Trophoblast cell (in vitro differentiated cells and primary cell): Measurements from ENCODE around the gene RPS18. TPM values are rescaled to one million over a fixed set of nuclear protein-coding genes. Genes with fewer than 3 reads are reported as not detected.
"Not testable (repeated sequence)": the region's sequence is repeated elsewhere in the genome, so short reads cannot be mapped to it uniquely, and the experiment has no call there.

ENCODE experiments used
- DNase-seq, 2 donors: peaks; one replicate each; pipeline ENCODE4 v3.0.0-alpha.2; 2016
- H2AFZ ChIP-seq: 2 replicates; pipeline ENCODE4 v1.6.1; 2013; ENCODE audit warnings: low read length, moderate library complexity, mild to moderate bottlenecking; ENCODE audit not compliant: insufficient read depth, poor library complexity
- H2AK5ac ChIP-seq: 2 replicates; pipeline ENCODE4 v1.6.1; 2013; ENCODE audit warnings: mild to moderate bottlenecking, low read length
- H2BK120ac ChIP-seq: 2 replicates; pipeline ENCODE4 v1.6.1; 2013; ENCODE audit warnings: low read length, mild to moderate bottlenecking, moderate library complexity; ENCODE audit not compliant: insufficient read depth, poor library complexity
- H2BK12ac ChIP-seq: 2 replicates; pipeline ENCODE4 v1.6.1; 2013; ENCODE audit warnings: mild to moderate bottlenecking, low read length, moderate library complexity
- H2BK5ac ChIP-seq: 2 replicates; pipeline ENCODE4 v1.6.1; 2013; ENCODE audit warnings: low read length, low read depth, moderate library complexity, mild to moderate bottlenecking; ENCODE audit not compliant: poor library complexity
- H3K14ac ChIP-seq: 2 replicates; pipeline ENCODE4 v1.6.1; 2013; ENCODE audit warnings: mild to moderate bottlenecking, low read length
- H3K18ac ChIP-seq: 2 replicates; pipeline ENCODE4 v1.6.1; 2013; ENCODE audit warnings: mild to moderate bottlenecking, low read length
- H3K23ac ChIP-seq: 2 replicates; pipeline ENCODE4 v1.6.1; 2013; ENCODE audit warnings: low read length
- H3K27ac ChIP-seq: 2 replicates; pipeline ENCODE4 v1.5.1; 2013; ENCODE audit warnings: low read depth, mild to moderate bottlenecking, inconsistent platforms, low read length, moderate library complexity
- H3K27me3 ChIP-seq: 2 replicates; pipeline ENCODE4 v1.6.1; 2013; ENCODE audit warnings: inconsistent platforms, mild to moderate bottlenecking, low read length, moderate library complexity; ENCODE audit not compliant: insufficient read depth
- H3K36me3 ChIP-seq, 2 experiments: 1 replicate in 1 of 2; 2 replicates in 1 of 2; pipeline ENCODE4 v1.6.1; 2013; ENCODE audit warnings: low read length in 2 of 2, mild to moderate bottlenecking in 2 of 2, moderate library complexity in 1 of 2; ENCODE audit not compliant: insufficient read depth in 2 of 2, control insufficient read depth in 1 of 2
- H3K4ac ChIP-seq: 2 replicates; pipeline ENCODE4 v1.6.1; 2013; ENCODE audit warnings: low read depth, mild to moderate bottlenecking, low read length, moderate library complexity
- H3K4me1 ChIP-seq, 2 experiments: 1 replicate in 1 of 2; 2 replicates in 1 of 2; pipeline ENCODE4 v1.6.1; 2013; ENCODE audit warnings: low read length in 2 of 2, mild to moderate bottlenecking in 2 of 2, moderate library complexity in 1 of 2; ENCODE audit not compliant: insufficient read depth in 2 of 2, control insufficient read depth in 1 of 2
- H3K4me2 ChIP-seq: 2 replicates; pipeline ENCODE4 v1.6.1; 2013; ENCODE audit warnings: inconsistent platforms, mild to moderate bottlenecking, low read length, moderate library complexity
- H3K4me3 ChIP-seq: 2 replicates; pipeline ENCODE4 v1.5.1; 2013; ENCODE audit warnings: mild to moderate bottlenecking, low read depth, low read length, inconsistent platforms
- H3K79me1 ChIP-seq: one replicate; pipeline ENCODE4 v1.6.1; 2013; ENCODE audit warnings: low read length
- H3K79me2 ChIP-seq: 2 replicates; pipeline ENCODE4 v1.6.1; 2013; ENCODE audit warnings: low read length, mild to moderate bottlenecking; ENCODE audit not compliant: control insufficient read depth, insufficient read depth, poor library complexity
- H3K9ac ChIP-seq: 2 replicates; pipeline ENCODE4 v1.6.1; 2013; ENCODE audit warnings: mild to moderate bottlenecking, low read length
- H3K9me3 ChIP-seq: 2 replicates; pipeline ENCODE4 v1.6.1; 2013; ENCODE audit warnings: low read depth, mild to moderate bottlenecking, control low read depth, inconsistent platforms, low read length; ENCODE audit not compliant: insufficient read depth
- H4K12ac ChIP-seq: 2 replicates; pipeline ENCODE4 v1.6.1; 2013; ENCODE audit warnings: low read depth, mild to moderate bottlenecking, low read length, moderate library complexity
- H4K8ac ChIP-seq: 2 replicates; pipeline ENCODE4 v1.6.1; 2013; ENCODE audit warnings: low read depth, mild to moderate bottlenecking, low read length, moderate library complexity
- H4K91ac ChIP-seq: one replicate; pipeline ENCODE4 v1.6.1; 2013; ENCODE audit warnings: low read depth, mild to moderate bottlenecking, low read length, moderate library complexity
- WGBS: extraction: QIAGEN DNeasy Blood & Tissue Kit; methylation state at CpG from one replicate; pipeline ENCODE4 v1.1.7; 2013; ENCODE audit warnings: missing lambda C conversion rate; ENCODE audit not compliant: insufficient read length, insufficient coverage; ENCODE audit errors: extremely low coverage; 5-methylcytosine and 5-hydroxymethylcytosine counted together
- polyA plus RNA-seq: library from polyadenylated mRNA; stranded (reverse); fragments of 200-250 nt; gene quantifications from 2 replicates; pipeline ENCODE4 v1.2.3, GENCODE V29; 2013

RPS18 gene
- polyA plus RNA-seq: 5,560 and 5,594 TPM in 2 replicates

DNA sequence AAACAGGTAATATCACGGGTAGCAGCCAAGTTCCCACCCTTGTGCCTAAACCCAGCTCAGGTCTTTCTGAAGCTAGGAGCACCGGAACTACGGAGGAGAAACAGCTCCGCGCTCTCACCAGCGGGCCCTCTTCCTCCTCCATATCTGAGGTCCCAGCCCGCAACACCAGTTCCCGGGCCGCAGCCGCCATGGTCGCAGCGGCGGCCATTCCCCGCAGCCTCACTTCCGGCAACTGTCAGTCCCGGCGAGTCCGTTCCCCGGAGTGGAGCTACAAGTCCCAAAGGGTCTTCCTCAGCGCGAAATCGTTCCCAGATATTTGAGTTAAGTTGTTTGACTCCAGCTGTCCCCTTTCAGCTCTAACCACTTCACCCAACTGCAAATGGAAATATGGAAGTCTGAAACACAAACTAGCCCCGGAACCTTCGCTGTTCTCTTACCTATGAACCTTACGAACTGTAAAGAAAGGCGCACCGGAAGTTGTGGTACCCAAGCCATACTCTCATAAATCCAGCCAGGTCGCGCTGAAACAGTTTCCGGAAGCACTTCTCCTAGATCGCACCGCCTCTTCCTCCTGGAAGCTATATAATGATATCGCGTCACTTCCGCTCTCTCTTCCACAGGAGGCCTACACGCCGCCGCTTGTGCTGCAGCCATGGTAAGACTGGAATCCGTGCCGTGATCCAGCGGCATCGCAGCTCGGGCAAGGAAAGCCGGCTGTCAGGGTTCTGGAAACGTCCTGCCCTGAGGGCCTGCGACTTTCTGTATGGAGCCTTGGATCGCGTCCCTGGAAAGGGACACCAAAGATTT is at the start of gene RPS18, which contains the start of gene VPS52:
TSS of gene RPS18 (plus strand) at position 608 of the 807 bp plus-strand sequence. CDS start at position 653, 45 bp downstream.
TSS of gene VPS52 (minus strand) at position 409 of the 807 bp plus-strand sequence. CDS start at position 208, 201 bp downstream.
- Histone ChIP-seq H3K18ac (peak within 1 kb of the TSS; percentile 40), H3K14ac (peak within 1 kb of the TSS; percentile 87), H3K27me3 (no peaks in the 10 kb centered on the region), H3K9me3 (no peaks in the 10 kb centered on the region), H2AK5ac (peak within 1 kb of the TSS; percentile 8), H2BK12ac (no peak within 1 kb of the TSS), H2BK120ac (peak within 1 kb of the TSS; percentile 59), H3K4me1 (peaks cover 3 to 5% of the 10 kb centered on the region in 2 experiments), H4K12ac (peak within 1 kb of the TSS; percentile 88), H3K27ac (peak within 1 kb of the TSS; percentile 80), H3K4ac (peak within 1 kb of the TSS; percentile 73), H2BK5ac (peak within 1 kb of the TSS; percentile 85), H4K8ac (peak within 1 kb of the TSS; percentile 97), H3K4me3 (peak within 1 kb of the TSS; percentile 89), H3K23ac (no peak within 1 kb of the TSS), H3K79me2 (peaks cover 10% of the 10 kb centered on the region), H3K9ac (peak within 1 kb of the TSS; percentile 97), H3K36me3 (peaks cover 37 to 49% of the 10 kb centered on the region in 2 experiments), H4K91ac (peak within 1 kb of the TSS; percentile 89), H3K4me2 (peak within 1 kb of the TSS; percentile 83), H3K79me1 (peaks cover 11% of the 10 kb centered on the region), H2AFZ (peak within 1 kb of the TSS; percentile 91)
- DNase-seq: peak; percentile 99 to 100
- WGBS: no CpG with 5 or more reads among the region's 48 CpGs

- not testable (repeated sequence) for H3K79me2 ChIP-seq, H3K9me3 ChIP-seq, H2AFZ ChIP-seq, H3K4me1 ChIP-seq, H4K91ac ChIP-seq, DNase-seq, H3K27ac ChIP-seq, H4K12ac ChIP-seq, H3K23ac ChIP-seq, H3K27me3 ChIP-seq, H3K4me3 ChIP-seq, H2AK5ac ChIP-seq, H3K9ac ChIP-seq, H3K18ac ChIP-seq, H3K36me3 ChIP-seq, H3K4me2 ChIP-seq, H3K4ac ChIP-seq, H2BK12ac ChIP-seq, H4K8ac ChIP-seq, H3K14ac ChIP-seq, H2BK120ac ChIP-seq, H3K79me1 ChIP-seq, H2BK5ac ChIP-seq
- WGBS: no CpG with 5 or more reads among the region's 14 CpGs
Measured at GRCh38 chr6:33226503-33227120, 45.3 kb upstream of the RPS18 start.

- H3K23ac ChIP-seq: no peak overlapping the region
- H2BK5ac ChIP-seq: no peak overlapping the region
- H3K4me2 ChIP-seq: no peak overlapping the region
- H2BK120ac ChIP-seq: no peak overlapping the region
- no peak overlapping the region for H4K91ac ChIP-seq
- no peaks in the 10 kb centered on the region for H3K36me3 ChIP-seq
- no peak overlapping the region for H3K18ac ChIP-seq
- no peak overlapping the region for H2AK5ac ChIP-seq
- DNase-seq: no peak
- no peak overlapping the region for H4K12ac ChIP-seq
- no peak overlapping the region for H3K27ac ChIP-seq
- H3K79me2 ChIP-seq: no peaks in the 10 kb centered on the region
- no CpG with 5 or more reads among the region's 6 CpGs for WGBS
- no peak overlapping the region for H4K8ac ChIP-seq
- no peaks in the 10 kb centered on the region for H3K79me1 ChIP-seq
- H3K4ac ChIP-seq: no peak overlapping the region
- H2AFZ ChIP-seq: no peak overlapping the region
- no peak overlapping the region for H3K14ac ChIP-seq
- no peak overlapping the region for H3K4me3 ChIP-seq
- H2BK12ac ChIP-seq: no peak overlapping the region
- H3K9ac ChIP-seq: no peak overlapping the region
- H3K9me3 ChIP-seq: no peaks in the 10 kb centered on the region
- no peaks in the 10 kb centered on the region for H3K27me3 ChIP-seq
- H3K4me1 ChIP-seq: peaks cover 4 to 5% of the 10 kb centered on the region in 2 experiments
Measured at GRCh38 chr6:33235221-33235634, 36.6 kb upstream of the RPS18 start.

GRCh38 chr6:33236328-33236727 is 35.5 kb upstream of the RPS18 start:
- Histone ChIP-seq H3K4ac (no peak overlapping the region), H3K14ac (no peak overlapping the region), H2AK5ac (no peak overlapping the region), H3K18ac (no peak overlapping the region), H3K23ac (no peak overlapping the region), H3K9me3 (no peaks in the 10 kb centered on the region), H2BK12ac (no peak overlapping the region), H2AFZ (no peak overlapping the region), H3K4me2 (no peak overlapping the region), H3K9ac (no peak overlapping the region), H4K12ac (no peak overlapping the region), H3K36me3 (no peaks in the 10 kb centered on the region), H3K79me2 (no peaks in the 10 kb centered on the region), H4K8ac (no peak overlapping the region), H3K79me1 (no peaks in the 10 kb centered on the region), H3K27me3 (no peaks in the 10 kb centered on the region), H2BK5ac (no peak overlapping the region), H2BK120ac (no peak overlapping the region), H3K27ac (no peak overlapping the region), H3K4me3 (no peak overlapping the region), H4K91ac (no peak overlapping the region), H3K4me1 (peaks cover 4 to 5% of the 10 kb centered on the region in 2 experiments)
- DNase-seq: no peak
